Measurements from ENCODE around the gene OXT. TPM values are rescaled to one million over a fixed set of nuclear protein-coding genes. Genes with fewer than 3 reads are reported as not detected.
"Not testable (repeated sequence)": the region's sequence is repeated elsewhere in the genome, so short reads cannot be mapped to it uniquely, and the experiment has no call there.

OXT gene
- total RNA-seq, 1 donor from 2014 or later = not detected

DNA sequence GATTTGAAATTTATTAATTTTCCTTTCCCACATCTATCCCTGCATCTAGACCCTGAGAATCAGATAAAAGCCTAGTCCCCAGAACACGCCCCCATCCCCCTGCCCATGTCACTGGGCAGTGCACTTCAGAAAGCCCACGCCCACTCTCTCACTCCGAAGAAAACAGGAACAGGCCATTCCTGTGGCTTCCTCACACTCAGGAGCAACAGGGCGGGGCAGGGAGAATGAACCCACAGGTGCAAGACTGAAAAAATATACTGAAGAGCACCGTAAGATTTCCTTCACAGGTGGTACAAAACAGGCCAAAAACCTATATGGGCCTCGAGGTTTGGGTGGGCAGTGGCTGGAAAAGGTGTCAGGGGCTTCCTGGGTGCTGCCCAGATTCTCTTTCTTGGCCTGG, 3.4 kb downstream of the OXT start:
- no peaks in the 10 kb centered on the region for H3K36me3 Mint-ChIP-seq (ENCODE audit: unreplicated experiment)
- H3K27ac Mint-ChIP-seq (ENCODE audit: unreplicated experiment) = no peak overlapping the region
- peaks cover 2% of the 10 kb centered on the region for H3K9me3 Mint-ChIP-seq (ENCODE audit: unreplicated experiment)
- H3K4me3 Mint-ChIP-seq (ENCODE audit: unreplicated experiment) = no peak overlapping the region
- no peak for DNase-seq
- peaks cover 4% of the 10 kb centered on the region for H3K4me1 Mint-ChIP-seq (ENCODE audit: low read depth, unreplicated experiment)
- peaks cover 12% of the 10 kb centered on the region for H3K27me3 Mint-ChIP-seq (ENCODE audit: unreplicated experiment)
- TF ChIP-seq, protein P1, sequence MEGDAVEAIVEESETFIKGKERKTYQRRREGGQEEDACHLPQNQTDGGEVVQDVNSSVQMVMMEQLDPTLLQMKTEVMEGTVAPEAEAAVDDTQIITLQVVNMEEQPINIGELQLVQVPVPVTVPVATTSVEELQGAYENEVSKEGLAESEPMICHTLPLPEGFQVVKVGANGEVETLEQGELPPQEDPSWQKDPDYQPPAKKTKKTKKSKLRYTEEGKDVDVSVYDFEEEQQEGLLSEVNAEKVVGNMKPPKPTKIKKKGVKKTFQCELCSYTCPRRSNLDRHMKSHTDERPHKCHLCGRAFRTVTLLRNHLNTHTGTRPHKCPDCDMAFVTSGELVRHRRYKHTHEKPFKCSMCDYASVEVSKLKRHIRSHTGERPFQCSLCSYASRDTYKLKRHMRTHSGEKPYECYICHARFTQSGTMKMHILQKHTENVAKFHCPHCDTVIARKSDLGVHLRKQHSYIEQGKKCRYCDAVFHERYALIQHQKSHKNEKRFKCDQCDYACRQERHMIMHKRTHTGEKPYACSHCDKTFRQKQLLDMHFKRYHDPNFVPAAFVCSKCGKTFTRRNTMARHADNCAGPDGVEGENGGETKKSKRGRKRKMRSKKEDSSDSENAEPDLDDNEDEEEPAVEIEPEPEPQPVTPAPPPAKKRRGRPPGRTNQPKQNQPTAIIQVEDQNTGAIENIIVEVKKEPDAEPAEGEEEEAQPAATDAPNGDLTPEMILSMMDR (IDR thresholded peaks at IDR 0.05; ENCODE audit: partially characterized antibody, unreplicated experiment) = no peak

DNA sequence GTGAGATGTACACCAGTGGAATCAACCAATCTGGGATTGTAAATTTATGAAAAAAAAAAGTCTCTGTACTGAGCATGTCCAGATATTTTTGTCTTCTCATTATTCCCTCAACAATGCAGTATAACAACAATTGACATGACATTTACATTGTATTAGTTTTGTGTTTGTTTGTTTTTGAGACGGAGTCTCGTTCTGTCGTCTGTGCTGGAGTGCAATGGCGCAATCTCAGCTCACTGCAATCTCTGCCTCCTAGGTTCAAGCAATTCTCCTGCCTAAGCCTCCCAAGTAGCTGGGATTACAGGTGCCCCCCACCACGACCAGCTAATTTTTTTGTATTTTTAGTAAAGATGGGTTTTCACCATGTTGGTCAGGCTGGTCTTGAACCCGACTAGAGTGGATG, 3.9 kb downstream of the OXT start:
- not testable (repeated sequence) for H3K4me1 Mint-ChIP-seq (ENCODE audit: low read depth, unreplicated experiment); H3K4me3 Mint-ChIP-seq (ENCODE audit: unreplicated experiment); H3K27ac Mint-ChIP-seq (ENCODE audit: unreplicated experiment); DNase-seq; H3K36me3 Mint-ChIP-seq (ENCODE audit: unreplicated experiment); H3K9me3 Mint-ChIP-seq (ENCODE audit: unreplicated experiment)
- peaks cover 15% of the 10 kb centered on the region for H3K27me3 Mint-ChIP-seq (ENCODE audit: unreplicated experiment)

DNA sequence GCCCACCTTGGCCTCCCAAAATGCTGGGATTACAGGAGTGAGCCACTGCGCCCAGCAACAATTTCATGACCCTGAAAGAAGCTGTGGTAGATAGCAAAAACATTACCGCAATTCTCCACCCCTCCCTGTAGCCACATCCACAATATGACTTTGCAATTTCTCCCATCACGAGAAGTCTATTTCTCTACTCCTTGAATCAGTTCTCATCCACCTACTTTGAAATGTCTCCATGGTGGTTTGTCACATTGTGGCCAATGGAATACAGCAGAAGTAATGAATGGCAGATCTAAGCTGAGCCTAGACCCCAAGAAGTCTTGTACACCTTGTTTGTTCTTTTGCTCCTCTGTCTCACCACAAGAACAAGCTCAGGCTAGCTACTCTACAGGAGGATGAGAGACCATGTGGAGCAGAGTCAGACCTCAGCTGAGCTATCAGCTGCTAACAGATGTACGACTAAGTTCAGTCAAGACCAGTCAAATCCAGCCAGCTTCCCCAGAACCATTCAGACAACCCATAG, 6.3 kb downstream of the OXT start:
- H3K9me3 Mint-ChIP-seq (ENCODE audit: unreplicated experiment) = no peaks in the 10 kb centered on the region
- H3K27ac Mint-ChIP-seq (ENCODE audit: unreplicated experiment) = no peak overlapping the region
- no peaks in the 10 kb centered on the region for H3K4me1 Mint-ChIP-seq (ENCODE audit: low read depth, unreplicated experiment)
- no peak overlapping the region for H3K4me3 Mint-ChIP-seq (ENCODE audit: unreplicated experiment)
- no peaks in the 10 kb centered on the region for H3K36me3 Mint-ChIP-seq (ENCODE audit: unreplicated experiment)
- DNase-seq = no peak
- TF ChIP-seq, protein P1 (IDR thresholded peaks at IDR 0.05; ENCODE audit: partially characterized antibody, unreplicated experiment) = no peak
- peaks cover 15% of the 10 kb centered on the region for H3K27me3 Mint-ChIP-seq (ENCODE audit: unreplicated experiment)

- Mint-ChIP-seq H3K36me3 (ENCODE audit: unreplicated experiment) (no peaks in the 10 kb centered on the region), H3K27ac (ENCODE audit: unreplicated experiment) (no peak overlapping the region), H3K4me1 (ENCODE audit: low read depth, unreplicated experiment) (no peaks in the 10 kb centered on the region), H3K4me3 (ENCODE audit: unreplicated experiment) (no peak overlapping the region), H3K9me3 (ENCODE audit: unreplicated experiment) (no peaks in the 10 kb centered on the region), H3K27me3 (ENCODE audit: unreplicated experiment) (peaks cover 17% of the 10 kb centered on the region)
- TF ChIP-seq, protein P1 (IDR thresholded peaks at IDR 0.05; ENCODE audit: partially characterized antibody, unreplicated experiment) = no peak
- DNase-seq = no peak
Measured at GRCh38 chr20:3080939-3081388, 9.5 kb downstream of the OXT start.

DNA sequence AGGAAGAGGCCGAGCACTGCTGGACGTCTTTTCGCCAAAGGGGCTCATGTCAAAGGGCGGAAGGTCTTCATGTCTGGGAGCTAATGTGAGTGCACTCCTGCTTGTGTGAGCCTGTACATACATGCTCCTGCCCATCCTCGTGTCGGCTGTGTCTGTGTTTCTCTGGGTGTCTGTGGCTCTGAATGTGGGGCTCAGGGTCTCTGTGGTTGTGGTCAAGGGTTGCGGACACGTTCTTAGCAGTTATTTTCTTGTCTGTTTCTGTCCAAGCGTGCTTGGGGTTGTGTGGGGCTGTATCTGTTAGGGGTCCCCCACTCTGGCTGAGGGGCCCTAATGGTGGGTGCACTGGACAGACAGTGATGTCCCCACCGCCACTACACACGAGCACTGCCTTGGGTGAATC, 10.2 kb downstream of the OXT start:
- H3K9me3 Mint-ChIP-seq (ENCODE audit: unreplicated experiment) = no peaks in the 10 kb centered on the region
- DNase-seq = no peak
- H3K27me3 Mint-ChIP-seq (ENCODE audit: unreplicated experiment) = peaks cover 17% of the 10 kb centered on the region
- no peaks in the 10 kb centered on the region for H3K4me1 Mint-ChIP-seq (ENCODE audit: low read depth, unreplicated experiment)
- H3K27ac Mint-ChIP-seq (ENCODE audit: unreplicated experiment) = no peak overlapping the region
- H3K36me3 Mint-ChIP-seq (ENCODE audit: unreplicated experiment) = no peaks in the 10 kb centered on the region
- TF ChIP-seq, protein P1 (IDR thresholded peaks at IDR 0.05; ENCODE audit: partially characterized antibody, unreplicated experiment) = no peak
- H3K4me3 Mint-ChIP-seq (ENCODE audit: unreplicated experiment) = no peak overlapping the region

All from glutamatergic neuron (in vitro differentiated cells).